ENCODE data around the gene MTMR1. TPM values are rescaled to one million over a fixed set of nuclear protein-coding genes. Genes with fewer than 3 reads are reported as not detected.

MTMR1 gene
- total RNA-seq: 16.2 and 16.4 TPM in 2 replicates

GRCh38 chrX:150692831-150693724, at the start of gene MTMR1:
MTMR1 (plus strand) TSS chrX:150693396; CDS start chrX:150693531, 135 bp downstream.

Other genes with a start within 250 kb of the MTMR1 start
- 7.5 and 9.1 TPM in 2 replicates for gene MTM1, start 124.8 kb upstream of the MTMR1 start, total RNA-seq
- gene CD99L2, start 205.3 kb downstream of the MTMR1 start, total RNA-seq: 23.6 and 24.7 TPM in 2 replicates

All from epithelial cell of umbilical artery (primary cell).